Measurements from ENCODE around the gene SLC8A1.

Gene SLC8A1

DNA sequence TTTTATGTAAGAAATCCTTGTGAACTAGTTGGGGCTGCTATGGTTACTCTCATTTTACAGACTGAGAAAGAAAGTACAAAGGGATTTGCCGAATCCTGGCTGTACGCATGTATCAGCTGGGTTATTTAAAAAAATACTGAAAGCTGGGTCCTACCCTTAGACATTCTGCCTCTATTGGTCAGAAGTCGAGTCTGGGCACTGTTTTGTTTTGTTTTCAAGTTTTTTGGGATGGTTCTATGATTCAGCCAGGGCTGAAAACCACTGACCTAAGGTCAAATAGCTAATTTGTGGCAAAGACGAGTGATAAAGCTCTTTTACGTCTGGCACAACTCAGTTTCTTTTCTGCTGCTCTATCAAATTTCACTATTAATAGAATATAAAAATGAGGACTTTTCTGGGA is 5.9 kb upstream of the SLC8A1 start:
- peak in 1 of 3 experiments; percentile 55 for DNase-seq

DNA sequence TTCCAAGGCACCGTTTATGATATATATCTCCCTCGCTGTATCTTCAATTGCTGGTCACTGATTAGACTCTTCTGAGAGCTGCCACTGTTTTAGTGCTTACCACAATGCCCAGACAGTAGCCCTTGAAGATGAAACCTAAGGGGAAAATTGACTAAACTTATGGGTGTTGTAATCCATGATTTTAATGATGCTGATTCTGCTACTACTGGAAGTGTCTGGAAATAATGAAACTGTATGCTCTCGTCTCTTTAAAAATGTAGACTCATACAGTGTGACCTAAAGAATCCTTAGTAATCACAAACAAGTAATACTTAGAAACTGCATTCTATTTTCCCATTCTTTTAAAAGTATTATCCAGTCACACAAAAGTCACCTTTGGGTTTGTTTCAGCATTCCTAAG is 5.5 kb upstream of the SLC8A1 start:
- peak in 1 of 3 experiments; percentile 38 for DNase-seq

DNA sequence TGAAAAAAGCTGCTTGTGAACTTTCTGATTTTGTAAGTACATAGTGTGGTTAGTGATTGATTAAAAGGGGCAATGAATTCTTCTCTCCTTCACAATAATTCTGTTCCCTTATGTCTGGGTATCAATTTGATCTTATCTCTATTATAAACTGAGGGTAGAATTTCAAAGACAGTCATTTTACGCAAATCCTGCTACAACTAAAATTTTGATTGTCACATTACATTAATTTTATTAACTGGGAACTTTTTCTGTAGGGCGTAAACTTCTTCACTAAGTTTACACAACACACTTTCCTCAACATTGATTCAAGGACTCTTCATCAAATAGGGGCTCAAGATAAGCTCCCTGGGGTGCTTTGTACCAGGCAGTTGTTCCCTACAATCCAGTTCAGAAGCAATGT is 5.0 kb upstream of the SLC8A1 start:
- DNase-seq = no peak

DNA sequence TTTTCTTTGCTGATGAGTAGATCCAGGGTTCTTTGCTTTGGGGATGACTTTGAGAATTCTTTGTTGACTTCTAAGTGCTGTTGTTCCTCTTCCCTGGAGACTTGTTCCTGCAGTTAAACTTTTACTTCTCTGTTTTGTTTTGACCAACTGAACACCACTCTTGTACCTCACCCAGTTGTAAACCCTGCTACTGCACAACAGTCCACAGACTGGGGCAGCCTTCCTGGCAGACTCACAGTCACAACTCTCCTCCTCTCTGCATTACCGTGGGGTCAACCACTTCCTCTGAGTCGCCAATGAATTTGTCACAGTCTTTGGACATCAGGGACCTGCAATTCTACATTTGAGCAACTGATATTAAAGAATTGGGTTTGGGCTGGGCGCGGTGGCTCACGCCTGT is 3.8 kb upstream of the SLC8A1 start:
- no peak for DNase-seq

DNA sequence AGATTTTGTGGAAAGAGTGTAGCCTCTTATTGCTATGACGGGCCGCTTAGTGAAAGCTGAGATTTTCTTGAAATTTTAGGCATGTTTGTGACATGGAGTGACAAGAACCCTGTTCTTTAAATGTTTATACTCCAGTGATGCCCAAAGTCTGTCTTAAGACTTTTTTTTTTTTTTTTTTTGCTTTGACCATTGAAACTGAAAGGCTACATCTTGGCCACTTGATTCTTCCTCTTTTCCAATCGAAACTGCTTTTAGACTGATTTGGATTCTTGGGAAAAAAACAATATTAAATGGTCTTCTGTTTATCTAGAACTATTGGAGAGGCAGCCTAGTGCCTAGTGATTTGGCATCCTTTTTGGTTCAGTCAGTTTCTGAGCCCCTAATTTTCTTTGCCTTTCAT is 2.4 kb upstream of the SLC8A1 start:
- no peak for DNase-seq

DNA sequence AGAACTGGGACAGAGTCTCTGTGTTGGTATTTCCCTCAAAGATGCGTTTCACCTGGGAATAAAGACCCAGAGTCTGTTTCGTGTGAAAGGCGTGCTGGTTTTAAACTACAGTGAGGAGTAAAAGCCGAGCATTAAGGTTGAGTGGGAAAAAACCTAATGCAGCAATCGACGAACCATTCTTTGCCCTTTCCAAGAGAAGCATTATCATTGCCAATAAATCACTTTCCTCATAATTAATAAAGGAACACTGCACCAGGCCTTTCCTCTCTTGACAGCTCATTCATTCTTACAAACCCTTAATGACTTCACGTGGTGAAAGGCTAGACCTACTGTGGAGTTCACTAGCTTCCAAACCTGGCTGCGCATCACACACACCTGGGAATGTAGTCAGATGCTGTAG is 896 bp upstream of the SLC8A1 start:
- DNase-seq = peak in 1 of 3 experiments; percentile 43

DNA sequence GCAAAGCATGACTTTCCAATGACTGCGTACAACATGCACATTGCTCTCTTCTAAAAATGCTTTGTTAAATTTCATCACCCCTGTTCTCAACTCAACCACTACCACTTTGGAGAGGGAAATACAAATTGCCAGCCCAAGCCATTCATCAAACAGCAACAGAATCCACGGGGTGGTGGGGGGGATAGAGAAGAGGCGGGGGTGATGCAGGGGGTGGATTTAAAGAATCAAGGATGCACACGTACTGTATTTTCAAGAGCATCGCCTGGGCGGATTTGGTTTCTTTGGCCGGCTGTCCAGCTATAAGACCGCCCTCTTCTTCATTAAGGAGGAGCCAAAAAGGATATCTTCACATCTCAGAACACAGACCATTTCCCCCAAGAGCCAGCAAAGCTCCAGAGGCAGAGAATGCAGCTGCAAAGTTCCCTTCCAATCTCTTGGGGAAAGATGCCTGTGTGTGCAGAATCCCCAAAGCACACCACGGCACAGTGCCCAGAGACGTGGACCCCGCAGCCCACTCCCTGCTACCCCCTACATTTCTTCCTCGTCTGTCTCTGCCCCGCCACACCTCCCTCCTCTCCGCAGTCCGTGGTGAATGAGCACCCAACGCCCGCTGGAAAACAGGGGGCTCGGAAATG is 977 bp downstream of the SLC8A1 start:
- DNase-seq = peak; percentile 84 to 94 (median 89)

DNA sequence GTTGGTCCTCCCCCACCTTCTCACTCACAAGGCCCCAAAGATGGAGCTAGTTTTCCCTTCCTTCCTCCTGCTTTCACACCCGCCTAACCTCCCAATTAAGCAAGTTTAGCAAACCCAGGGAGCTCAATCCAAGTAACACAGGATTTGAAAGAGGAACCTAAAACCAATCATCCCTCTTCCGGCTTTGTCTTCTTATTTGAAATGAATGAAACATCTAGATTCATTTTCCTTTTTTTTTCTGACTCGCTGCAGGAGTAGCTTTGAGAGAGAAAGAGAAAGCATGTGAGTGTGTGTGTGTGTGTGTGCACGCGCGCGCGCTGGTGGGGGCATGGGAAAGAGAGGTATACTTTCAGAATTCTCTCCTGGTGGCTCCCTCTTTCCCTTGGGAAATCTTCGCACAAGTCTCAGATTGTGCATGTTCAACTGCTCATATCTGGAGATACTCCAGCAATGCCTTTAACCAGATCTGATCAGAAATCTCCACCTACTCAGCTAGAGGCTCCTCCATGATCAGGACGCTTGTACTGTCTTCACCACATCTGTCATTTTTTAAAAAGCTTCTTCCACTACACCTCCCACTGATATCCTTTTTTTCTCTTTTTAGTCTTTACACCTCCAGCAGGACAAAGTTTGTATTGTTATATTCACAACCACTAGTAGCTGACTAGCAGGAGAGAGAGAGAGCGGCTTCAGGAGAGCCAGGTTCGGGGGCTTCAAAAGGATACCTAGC is 1.7 kb downstream of the SLC8A1 start:
- DNase-seq = peak; percentile 57 to 90 (median 75)

DNA sequence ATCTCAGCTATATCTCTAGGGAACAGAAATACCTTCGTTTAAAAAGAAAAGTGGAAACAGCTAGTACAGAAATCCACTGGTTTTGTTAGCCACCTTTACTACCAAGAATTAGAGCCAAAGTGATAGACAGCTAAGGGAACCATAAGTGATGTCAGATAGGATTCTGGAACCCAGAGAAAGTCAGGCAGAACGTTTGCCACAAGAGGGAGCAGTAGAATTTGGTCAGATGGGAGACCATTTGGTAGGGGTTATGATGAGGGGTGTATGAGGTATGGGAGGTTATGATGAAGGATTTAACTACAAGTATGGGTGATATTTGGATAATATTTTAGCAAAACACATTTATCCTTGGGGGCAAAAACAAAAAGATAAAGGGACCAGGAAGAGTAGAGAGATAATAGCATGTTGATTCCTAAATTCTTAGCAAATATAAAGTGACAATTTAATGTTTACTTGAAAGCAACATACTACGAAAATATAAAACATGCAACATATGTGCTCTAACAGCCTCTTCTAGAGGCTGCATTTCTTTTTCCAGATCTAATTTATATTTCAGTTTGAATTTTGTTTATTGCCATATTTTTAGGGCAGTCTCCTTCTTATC is 3.3 kb downstream of the SLC8A1 start:
- peak; percentile 48 to 84 (median 63) for DNase-seq

DNA sequence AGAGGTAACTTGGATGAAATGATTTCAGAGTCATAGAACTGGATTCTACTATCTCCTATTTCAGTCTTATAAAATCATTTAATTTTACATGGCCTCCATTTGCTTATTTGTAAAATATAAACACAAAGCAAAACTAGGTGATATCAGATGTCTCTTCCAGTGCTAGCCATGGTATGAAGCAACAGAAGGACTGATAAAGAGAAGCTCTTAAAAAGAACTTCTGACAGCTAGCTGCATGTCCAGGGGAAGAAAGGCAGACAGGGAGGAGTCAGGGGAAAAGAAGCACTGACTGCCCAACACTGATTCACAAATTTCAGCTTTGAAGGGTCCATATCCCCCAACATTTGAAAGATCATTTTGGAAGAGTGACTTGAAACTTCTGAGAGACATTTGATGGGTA is 6.4 kb downstream of the SLC8A1 start:
- no peak for DNase-seq

DNA sequence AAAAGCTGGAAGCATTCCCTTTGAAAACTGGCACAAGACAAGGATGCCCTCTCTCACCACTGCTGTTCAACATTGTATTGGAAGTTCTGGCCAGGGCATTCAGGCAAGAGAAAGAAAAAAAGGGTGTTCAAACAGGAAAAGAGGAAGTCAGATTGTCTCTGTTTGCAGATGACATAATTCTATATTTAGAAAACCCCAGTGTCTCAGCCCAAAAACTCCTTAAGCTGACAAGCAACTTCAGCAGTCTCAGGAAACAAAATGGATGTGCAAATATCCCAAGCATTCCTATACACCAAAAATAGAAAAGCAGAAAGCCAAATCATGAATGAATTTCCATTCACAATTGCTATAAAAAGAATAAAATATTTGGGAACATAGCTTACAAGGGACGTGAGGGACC is 11.1 kb downstream of the SLC8A1 start:
- DNase-seq = no peak

DNA sequence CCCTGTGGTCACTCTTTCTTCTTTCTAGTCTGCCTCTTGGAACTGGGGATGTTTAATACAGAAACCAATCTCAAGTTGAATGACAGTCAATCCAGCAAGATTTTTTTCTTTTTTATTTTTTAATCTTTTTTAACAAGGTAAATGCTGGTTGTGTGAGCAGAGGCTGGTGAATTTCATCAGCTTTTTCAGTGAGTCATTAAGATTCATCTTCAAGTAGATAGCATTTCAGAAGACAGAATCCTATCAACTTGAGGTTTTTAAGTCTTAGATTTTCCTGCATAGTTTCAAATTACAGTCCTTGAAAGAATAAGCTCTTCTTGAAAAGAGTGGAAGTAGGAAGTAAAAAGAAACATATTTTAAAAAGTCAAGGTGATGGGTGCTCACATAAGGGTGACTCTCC is 12.4 kb downstream of the SLC8A1 start:
- no peak for DNase-seq

DNA sequence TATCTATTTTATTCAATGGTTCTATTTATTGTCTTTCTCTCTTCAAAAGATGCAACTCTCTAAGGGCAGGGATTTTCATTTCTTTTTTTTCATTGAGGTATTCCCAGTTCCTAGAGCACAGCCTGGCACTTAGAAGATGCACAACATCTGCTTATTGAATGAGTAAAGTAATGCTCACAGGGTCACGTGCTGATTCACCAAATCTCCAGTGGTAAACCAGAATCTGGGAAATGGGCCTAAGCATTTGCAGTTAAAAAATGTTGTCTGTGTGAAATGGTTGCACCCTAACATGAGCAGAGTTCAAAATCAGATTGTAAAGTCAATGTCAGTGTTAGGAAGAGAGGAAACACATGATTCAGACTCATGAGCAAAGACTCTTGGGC is 15.8 kb downstream of the SLC8A1 start:
- no peak for DNase-seq

DNA sequence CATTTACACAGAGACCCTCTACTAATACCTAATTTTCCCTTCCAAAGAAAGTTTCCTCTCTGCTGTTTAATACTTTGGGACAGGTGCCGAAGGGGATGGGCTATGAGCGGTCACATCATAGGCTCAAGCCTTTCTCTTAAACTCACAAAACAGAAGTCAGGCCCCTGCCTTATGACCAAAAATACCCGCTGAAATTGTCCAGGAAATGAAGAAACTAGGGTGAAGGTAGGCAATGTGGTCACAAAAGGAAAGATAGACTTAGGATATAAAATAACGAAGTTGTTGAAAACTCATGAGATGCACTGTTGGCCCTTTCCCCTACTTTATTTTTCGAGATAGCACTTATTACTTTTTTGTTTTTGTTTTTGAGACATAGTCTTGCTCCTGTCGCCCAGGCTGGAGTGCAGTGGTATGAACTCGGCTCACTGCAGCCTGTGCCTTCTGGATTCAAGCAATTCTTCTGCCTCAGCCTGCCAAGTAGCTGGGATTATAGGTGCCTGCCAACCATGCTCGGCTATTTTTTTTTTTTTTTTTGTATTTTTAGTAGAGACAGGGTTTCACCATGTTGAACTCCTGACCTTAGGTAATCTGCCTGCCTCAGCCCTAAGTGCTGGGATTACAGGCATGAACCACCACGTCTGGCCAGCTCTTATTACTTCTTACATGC is 16.3 kb downstream of the SLC8A1 start:
- no peak for DNase-seq

DNA sequence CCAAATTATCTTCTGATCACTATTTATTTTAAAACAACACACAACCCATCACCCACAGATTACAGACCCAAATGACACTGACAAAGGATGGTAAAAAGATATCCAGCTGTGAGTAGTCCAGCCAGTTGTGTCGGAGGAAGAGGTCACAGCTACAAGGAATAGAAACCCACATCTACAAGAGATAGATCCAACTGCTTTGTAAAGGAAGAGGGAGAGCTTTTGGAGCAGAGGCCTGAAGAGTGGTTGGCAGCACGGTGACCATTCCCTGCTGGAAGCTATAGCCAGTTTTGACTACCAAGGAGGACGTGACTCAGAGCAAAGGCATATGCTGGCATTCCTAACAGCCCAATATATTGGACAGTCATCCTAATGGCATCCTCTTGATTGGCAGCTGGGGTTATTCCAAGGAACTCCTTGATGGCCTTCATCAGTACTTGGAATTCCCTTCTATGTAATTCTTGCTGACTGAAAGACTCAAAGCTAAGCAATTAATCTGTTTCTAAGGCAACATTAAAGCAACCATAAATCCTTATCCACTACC is 17.1 kb downstream of the SLC8A1 start:
- no peak for DNase-seq

DNA sequence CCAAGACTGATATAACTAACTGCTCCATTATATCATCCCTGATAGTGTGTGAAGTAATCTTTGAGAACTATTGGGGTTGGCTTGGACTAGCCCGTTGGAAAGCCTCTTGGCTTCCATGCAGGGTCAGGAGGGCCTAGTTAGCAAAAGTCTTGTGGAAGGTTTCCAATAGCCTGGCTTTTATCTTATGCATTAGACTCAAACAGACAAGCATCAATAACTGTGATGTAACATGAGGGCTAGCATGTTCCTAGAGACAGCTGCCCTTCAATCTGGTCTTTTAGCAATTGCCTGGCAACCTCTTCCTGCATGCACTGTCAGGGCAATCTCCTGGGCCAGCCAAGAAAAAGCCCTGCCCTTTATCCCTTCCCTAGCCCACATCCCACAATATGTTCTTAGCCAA is 18.2 kb downstream of the SLC8A1 start:
- no peak for DNase-seq

DNA sequence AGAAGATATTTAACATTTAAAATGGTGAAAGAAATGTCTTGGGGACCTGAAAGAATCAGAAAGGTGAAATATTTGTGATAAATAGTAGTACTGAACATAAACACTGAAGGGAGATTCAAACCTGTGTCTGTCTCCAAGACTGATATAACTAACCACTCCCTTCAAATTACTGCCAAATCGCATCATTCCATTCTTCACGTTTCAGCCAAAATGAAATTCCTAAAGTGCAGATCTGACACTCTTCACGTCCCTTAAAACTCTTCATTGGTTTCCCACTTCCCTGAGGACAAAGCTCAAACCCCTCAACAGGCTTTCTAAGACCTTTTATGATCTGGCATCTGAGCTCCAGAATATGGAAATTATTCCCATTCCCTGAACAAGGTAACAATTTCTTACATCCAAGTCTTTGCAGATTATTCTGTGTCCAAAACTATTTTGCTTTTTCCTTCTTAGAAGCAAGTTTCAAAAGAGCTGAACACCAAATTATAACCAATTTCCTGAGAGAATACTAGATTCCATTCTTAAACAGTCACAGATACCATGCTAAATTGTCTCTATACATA is 18.9 kb downstream of the SLC8A1 start:
- DNase-seq = no peak

DNA sequence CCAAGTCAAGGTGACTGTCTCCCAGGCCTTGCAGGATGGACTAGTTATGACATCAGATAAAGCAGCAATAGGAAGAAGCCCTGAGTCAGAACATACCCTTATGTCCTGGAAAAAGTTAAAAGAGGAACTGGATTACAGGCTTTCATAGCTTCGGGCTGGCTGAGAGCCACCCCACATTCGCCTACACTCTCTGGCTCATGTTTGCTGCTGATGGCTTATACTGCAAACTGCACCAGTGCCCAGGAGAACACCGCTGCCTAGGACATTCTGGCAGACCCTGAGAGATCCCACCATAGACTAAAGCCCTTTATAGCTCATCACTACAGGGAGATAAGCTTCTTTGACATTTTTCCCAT is 20.3 kb downstream of the SLC8A1 start:
- no peak for DNase-seq

DNA sequence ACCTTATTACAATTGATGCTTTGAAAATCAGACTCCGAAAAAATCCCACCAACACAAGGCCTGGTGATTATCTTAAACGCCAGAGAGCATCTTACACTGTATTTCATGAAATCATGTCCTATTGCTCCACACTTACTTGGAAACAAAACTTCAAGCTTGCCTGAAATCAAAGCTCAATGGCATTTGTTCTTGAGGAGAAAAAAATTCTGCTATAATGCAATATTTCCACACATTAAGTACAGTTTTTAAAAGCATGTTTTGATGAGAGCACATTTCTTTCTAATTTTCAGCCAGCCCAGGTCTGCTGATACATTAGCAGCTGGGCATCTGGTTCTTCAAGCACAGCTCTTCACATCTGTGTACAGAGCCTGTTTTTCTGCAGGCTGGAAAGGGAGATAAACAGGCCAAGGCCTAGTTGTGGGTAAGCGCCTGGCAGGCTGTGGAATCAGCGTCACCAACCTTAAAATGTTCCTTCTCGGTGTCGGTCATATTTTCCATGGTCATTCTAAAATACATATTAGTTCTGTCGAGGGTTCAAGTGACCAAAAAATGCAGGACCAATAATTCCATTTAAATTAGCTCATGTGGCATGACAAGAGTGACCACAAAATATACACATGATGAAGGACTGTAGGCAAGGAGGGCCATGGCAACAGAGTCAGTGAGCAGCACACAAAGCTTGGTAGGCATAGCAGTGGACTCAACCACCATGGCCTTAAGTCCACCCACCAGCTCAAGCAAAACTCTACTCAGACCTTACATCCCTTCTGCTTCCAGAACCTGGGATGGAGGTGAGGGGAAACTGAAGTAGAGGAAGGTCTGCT is 20.9 kb downstream of the SLC8A1 start:
- DNase-seq = no peak

DNA sequence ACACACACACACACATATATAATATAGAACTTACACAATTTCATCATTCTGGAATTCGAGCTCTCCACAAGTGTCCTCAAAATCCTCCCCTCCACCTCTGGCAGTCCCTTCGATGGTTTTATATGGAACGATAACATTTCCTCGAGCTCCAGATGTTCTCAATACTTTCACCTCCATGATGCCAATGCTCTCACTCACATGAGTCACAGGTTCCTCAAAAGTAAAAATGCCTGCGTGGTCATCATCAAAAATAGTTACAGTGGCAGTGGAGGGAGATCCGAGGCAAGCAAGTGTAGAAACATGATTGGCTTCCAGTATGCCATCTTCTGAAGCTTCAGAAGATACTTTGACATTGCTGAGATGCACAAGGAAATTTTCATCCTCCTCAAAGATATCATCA is 23.5 kb downstream of the SLC8A1 start:
- DNase-seq = no peak

DNA sequence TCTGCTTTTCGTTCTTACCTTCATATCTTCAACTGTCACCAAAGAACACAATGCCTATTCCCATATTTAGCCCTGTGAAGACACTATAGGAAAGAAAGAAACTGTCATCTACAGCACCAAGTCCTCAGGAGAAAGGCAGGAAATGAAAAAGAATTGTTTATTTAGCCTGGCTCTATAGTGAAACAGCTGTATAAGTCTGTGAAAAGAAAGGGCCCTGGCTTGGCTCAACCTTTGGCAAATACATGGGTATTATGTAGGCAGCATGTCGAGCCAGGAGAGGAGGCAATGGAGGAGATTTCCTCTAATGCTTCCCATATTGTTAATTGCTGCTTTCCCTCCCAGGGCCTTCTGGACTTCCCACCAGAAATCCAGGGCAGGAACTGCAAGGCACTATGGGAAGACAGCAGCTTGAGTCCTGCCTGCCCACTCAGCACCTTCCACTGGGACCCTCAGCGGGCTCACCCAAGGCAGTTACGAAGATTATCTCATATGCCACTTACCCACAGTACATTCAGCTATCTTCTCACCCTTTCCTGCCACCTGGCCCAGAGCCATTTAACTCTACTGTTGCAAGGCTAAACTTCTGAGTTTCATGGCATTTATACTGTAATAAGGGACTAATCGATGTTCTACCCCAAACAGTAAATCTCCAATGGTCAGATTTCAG is 30.1 kb downstream of the SLC8A1 start:
- no peak for DNase-seq

DNA sequence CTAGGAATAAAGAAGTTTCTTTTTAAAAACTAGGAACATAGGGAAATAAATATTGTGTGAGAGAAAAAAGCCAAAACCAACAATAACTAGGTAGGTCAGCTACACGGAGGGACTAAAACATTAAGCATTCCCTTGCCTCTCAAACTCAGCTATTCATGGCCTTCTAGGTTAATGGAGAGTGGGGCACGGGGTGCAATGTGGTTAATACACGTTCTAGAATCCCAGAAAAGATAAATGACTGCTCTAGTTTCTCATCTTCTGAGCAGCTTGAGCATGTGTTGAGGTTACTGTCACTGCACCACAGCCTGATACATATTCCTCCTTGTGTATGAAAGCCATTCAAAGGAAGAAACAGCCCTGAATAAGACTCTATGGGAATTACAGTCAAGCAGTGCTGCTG is 31.4 kb downstream of the SLC8A1 start:
- DNase-seq = no peak

Data from NCI-H1417 (cell line).